Measurements from ENCODE around the gene INTS11. TPM values are rescaled to one million over a fixed set of nuclear protein-coding genes. Genes with fewer than 3 reads are reported as not detected.

The INTS11 gene
- polyA plus RNA-seq, 2 of the 4 experiments (the other 2 are of a cell fraction), result 41.9 to 62.9 TPM

GRCh38 chr1:1349256-1350012, 25.0 kb upstream of the INTS11 start, which contains the start of gene DVL1:
Gene DVL1 (minus strand): TSS chr1:1349418. CDS start chr1:1349065, 353 bp downstream.
- ChIA-PET CTCF (interaction anchor here (1.5 to 7.2 kb wide), 4 partner anchors 18 to 91 kb away, joined by 3 to 73 read pairs (median 8); partner anchors contain the start of genes AURKAIP1 and TAS1R3), POLR2A (no interaction called here)
- Histone ChIP-seq H3K4me2 (peak within 1 kb of the TSS; percentile 97), H3K4me3 (peak within 1 kb of the TSS; percentile 87), H3K4me1 (peaks cover 50% of the 10 kb centered on the region), H3K27ac (peak within 1 kb of the TSS; percentile 99 to 100), H3K9me3 (no peaks in the 10 kb centered on the region)
- TF ChIP-seq ZNF302 (CRISPR knock-in tag; IDR thresholded peaks at IDR 0.05) (no peak), SMC3 (IDR thresholded peaks at IDR 0.05) (no peak), E2F6 (IDR thresholded peaks at IDR 0.05; ENCODE audit: borderline replicate concordance, low read depth) (no peak), PBX3 (IDR thresholded peaks at IDR 0.05) (no peak), RCOR1 (IDR thresholded peaks at IDR 0.05; ENCODE audit: low read depth, low read length) (no peak), RAD21 (conservative IDR thresholded peaks at IDR 0.05 in 1 of 2, IDR thresholded peaks at IDR 0.05 in 1 of 2) (peak; percentile 32 to 34; a peak in 2 of 5 replicates), CTCF (IDR thresholded peaks at IDR 0.05) (peak; percentile 37), RARB (CRISPR knock-in tag; IDR thresholded peaks at IDR 0.05) (no peak), FOSL2 (IDR thresholded peaks at IDR 0.05) (no peak), FOSL2 (CRISPR knock-in tag; IDR thresholded peaks at IDR 0.05) (no peak), HES2 (IDR thresholded peaks at IDR 0.05) (no peak), POLR2A (IDR thresholded peaks at IDR 0.05; ENCODE audit: low read length) (peak; percentile 38; the same call in 1 of the 2 replicates)
- FAIRE-seq, result no peak
- ATAC-seq, result 0 out of 6 replicates have a peak, but pooled peaks of 1 of the 2 experiments have one; percentile 11
- DNase-seq (ENCODE audit: low read depth in 1 of 2, low spot score in 1 of 2), result peak in 1 of 2 experiments; percentile 47
- WGBS (ENCODE audit: missing lambda C conversion rate), result no CpG with 5 or more reads among the region's 122 CpGs

- Histone ChIP-seq H3K4me3 (peak overlapping the region; percentile 87), H3K27ac (peak overlapping the region; percentile 99 to 100), H3K9me3 (no peaks in the 10 kb centered on the region), H3K4me1 (peaks cover 51% of the 10 kb centered on the region), H3K4me2 (peak overlapping the region; percentile 97)
- POLR2A ChIA-PET, result interaction anchor here (0.8 kb wide), 1 partner anchor 26 kb away, joined by 3 read pairs; the partner anchor contains the start of gene AURKAIP1
- no peak for FAIRE-seq
- TF ChIP-seq MAFK (IDR thresholded peaks at IDR 0.05; ENCODE audit: partially characterized antibody), result no peak
- no peak; a peak in 1 of 5 replicates for TF ChIP-seq JUN (IDR thresholded peaks at IDR 0.05)
- TF ChIP-seq HOXA7 (CRISPR knock-in tag; IDR thresholded peaks at IDR 0.05), result no peak
- TF ChIP-seq MAX (IDR thresholded peaks at IDR 0.05), result 0 out of 2 replicates have a peak, but pooled peaks have one; percentile 22
- TF ChIP-seq E2F6 (IDR thresholded peaks at IDR 0.05; ENCODE audit: borderline replicate concordance, low read depth), result no peak
- no peak for TF ChIP-seq CBX8 (IDR thresholded peaks at IDR 0.05)
- ATAC-seq, result 0 out of 6 replicates have a peak, but pooled peaks of 1 of the 2 experiments have one; percentile 4
- DNase-seq (ENCODE audit: low read depth in 1 of 2, low spot score in 1 of 2), result peak in 1 of 2 experiments; percentile 63
- CTCF ChIA-PET, result interaction anchor here (0.7 to 7.2 kb wide), 11 partner anchors 13 to 157 kb away, joined by 3 to 73 read pairs (median 5); partner anchors contain the start of genes AURKAIP1 and TAS1R3
- no CpG with 5 or more reads among the region's 109 CpGs for WGBS (ENCODE audit: missing lambda C conversion rate)
Measured at GRCh38 chr1:1348420-1349255, 24.2 kb upstream of the INTS11 start.

Measured in A549 (cell line).